Endodermal cell (in vitro differentiated cells): Measurements from ENCODE around the gene KRT33A. TPM values are rescaled to one million over a fixed set of nuclear protein-coding genes. Genes with fewer than 3 reads are reported as not detected.

Experiments used
- DNase-seq: peaks from one replicate; pipeline ENCODE4 v3.0.0-alpha.2; 2017
- H3K27ac ChIP-seq: 2 replicates; pipeline ENCODE4 v1.5.1; 2013; ENCODE audit warnings: mild to moderate bottlenecking, low read depth, low read length, moderate library complexity
- H3K27me3 ChIP-seq: 2 replicates; pipeline ENCODE4 v1.6.1; 2013; ENCODE audit warnings: mild to moderate bottlenecking, low read length, moderate library complexity; ENCODE audit not compliant: insufficient read depth, control insufficient read depth, poor library complexity, severe bottlenecking
- H3K36me3 ChIP-seq: 2 replicates; pipeline ENCODE4 v1.7.0; 2013; ENCODE audit warnings: mild to moderate bottlenecking, low read length, moderate library complexity; ENCODE audit not compliant: control insufficient read depth, insufficient read depth
- H3K4me1 ChIP-seq: one replicate; pipeline ENCODE4 v1.7.0; 2013; ENCODE audit warnings: low read length; ENCODE audit not compliant: control insufficient read depth, insufficient read depth
- H3K4me3 ChIP-seq: 2 replicates; pipeline ENCODE4 v1.5.1; 2013; ENCODE audit warnings: mild to moderate bottlenecking, low read length, moderate library complexity
- H3K9ac ChIP-seq: 2 replicates; pipeline ENCODE4 v1.6.1; 2013; ENCODE audit warnings: mild to moderate bottlenecking, low read length, moderate library complexity; ENCODE audit not compliant: poor library complexity, severe bottlenecking; ENCODE audit errors: extremely low read depth
- H3K9me3 ChIP-seq: 2 replicates; pipeline ENCODE4 v1.6.1; 2013; ENCODE audit warnings: mild to moderate bottlenecking, low read length, moderate library complexity; ENCODE audit not compliant: control insufficient read depth
- H3K27ac Mint-ChIP-seq: 2 replicates; pipeline ENCODE4 v1.8.0; 2020; ENCODE audit warnings: mixed read lengths
- H3K27me3 Mint-ChIP-seq: 2 replicates; pipeline ENCODE4 v1.8.0; 2021; ENCODE audit warnings: mild to moderate bottlenecking, mixed read lengths; ENCODE audit not compliant: insufficient read depth
- H3K36me3 Mint-ChIP-seq: 2 replicates; pipeline ENCODE4 v1.8.0; 2020; ENCODE audit warnings: low read depth, mixed read lengths
- H3K4me1 Mint-ChIP-seq: 2 replicates; pipeline ENCODE4 v1.8.0; 2020; ENCODE audit warnings: mixed read lengths
- H3K4me3 Mint-ChIP-seq: 2 replicates; pipeline ENCODE4 v1.8.0; 2020; ENCODE audit warnings: mild to moderate bottlenecking, moderate library complexity, mixed read lengths
- H3K9me3 Mint-ChIP-seq: 2 replicates; pipeline ENCODE4 v1.8.0; 2020; ENCODE audit warnings: mild to moderate bottlenecking, mixed read lengths
- WGBS, 2 experiments: methylation state at CpG; one replicate each; pipeline versions ENCODE4 v1.1.5 to v1.1.7; 2013; ENCODE audit warnings: missing lambda C conversion rate in 2 of 2, mixed read lengths in 1 of 2; ENCODE audit not compliant: insufficient coverage in 1 of 2, insufficient read length in 1 of 2; 5-methylcytosine and 5-hydroxymethylcytosine counted together
- total RNA-seq, 2 donors: library from RNA; stranded (reverse); fragmentation: NEBNext Ultra II Directional in 1 of 2; extraction: Animal tissue kit (Norgen Biotek cat#: 25700) in 1 of 2; gene quantifications; 2 replicates in 1 of 2; 3 replicates in 1 of 2; pipeline ENCODE4 v1.2.1, GENCODE V29; 2021
- TF ChIP-seq, protein P1 (sequence below): fragments of 200-600 bp; sonication (generic); conservative IDR thresholded peaks from 2 replicates; pipeline ENCODE4 v1.5.0; 2021; ENCODE audit warnings: antibody characterized with exemption, mild to moderate bottlenecking

KRT33A gene
- total RNA-seq, 2 donors from 2014 or later, result not detected

- no peaks in the 10 kb centered on the region for H3K36me3 Mint-ChIP-seq
- no peak overlapping the region for H3K27ac Mint-ChIP-seq
- Histone ChIP-seq H3K9me3 (peaks cover 12% of the 10 kb centered on the region), H3K9ac (no peak overlapping the region), H3K4me1 (no peaks in the 10 kb centered on the region), H3K36me3 (no peaks in the 10 kb centered on the region), H3K27me3 (no peaks in the 10 kb centered on the region), H3K27ac (no peak overlapping the region), H3K4me3 (no peak overlapping the region)
- H3K4me3 Mint-ChIP-seq, result no peak overlapping the region
- H3K4me1 Mint-ChIP-seq, result no peaks in the 10 kb centered on the region
- 47 to 60% methylated on average over 1 to 2 of the region's 2 CpGs for WGBS, 2 experiments
- peaks cover 9% of the 10 kb centered on the region for H3K27me3 Mint-ChIP-seq
- no peak for DNase-seq
- TF ChIP-seq, protein P1, sequence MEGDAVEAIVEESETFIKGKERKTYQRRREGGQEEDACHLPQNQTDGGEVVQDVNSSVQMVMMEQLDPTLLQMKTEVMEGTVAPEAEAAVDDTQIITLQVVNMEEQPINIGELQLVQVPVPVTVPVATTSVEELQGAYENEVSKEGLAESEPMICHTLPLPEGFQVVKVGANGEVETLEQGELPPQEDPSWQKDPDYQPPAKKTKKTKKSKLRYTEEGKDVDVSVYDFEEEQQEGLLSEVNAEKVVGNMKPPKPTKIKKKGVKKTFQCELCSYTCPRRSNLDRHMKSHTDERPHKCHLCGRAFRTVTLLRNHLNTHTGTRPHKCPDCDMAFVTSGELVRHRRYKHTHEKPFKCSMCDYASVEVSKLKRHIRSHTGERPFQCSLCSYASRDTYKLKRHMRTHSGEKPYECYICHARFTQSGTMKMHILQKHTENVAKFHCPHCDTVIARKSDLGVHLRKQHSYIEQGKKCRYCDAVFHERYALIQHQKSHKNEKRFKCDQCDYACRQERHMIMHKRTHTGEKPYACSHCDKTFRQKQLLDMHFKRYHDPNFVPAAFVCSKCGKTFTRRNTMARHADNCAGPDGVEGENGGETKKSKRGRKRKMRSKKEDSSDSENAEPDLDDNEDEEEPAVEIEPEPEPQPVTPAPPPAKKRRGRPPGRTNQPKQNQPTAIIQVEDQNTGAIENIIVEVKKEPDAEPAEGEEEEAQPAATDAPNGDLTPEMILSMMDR, result no peak
- peaks cover 11% of the 10 kb centered on the region for H3K9me3 Mint-ChIP-seq
Measured at GRCh38 chr17:41318231-41318630, 32.4 kb downstream of the KRT33A start.

- Histone ChIP-seq H3K27ac (no peak overlapping the region), H3K9ac (no peak overlapping the region), H3K27me3 (peaks cover 8% of the 10 kb centered on the region), H3K4me3 (no peak overlapping the region), H3K9me3 (peaks cover 12% of the 10 kb centered on the region), H3K4me1 (no peaks in the 10 kb centered on the region), H3K36me3 (no peaks in the 10 kb centered on the region)
- WGBS, 2 experiments, result 86 to 96% methylated on average over 13 to 17 of the region's 17 CpGs
- DNase-seq, result peak; percentile 43
- Mint-ChIP-seq H3K4me1 (no peaks in the 10 kb centered on the region), H3K36me3 (no peaks in the 10 kb centered on the region), H3K4me3 (no peak overlapping the region), H3K9me3 (peaks cover 11% of the 10 kb centered on the region), H3K27ac (peak overlapping the region; percentile 32), H3K27me3 (peaks cover 12% of the 10 kb centered on the region)
- TF ChIP-seq, protein P1, result no peak
Measured at GRCh38 chr17:41315814-41316445, 34.7 kb downstream of the KRT33A start.

- Histone ChIP-seq H3K27me3 (peaks cover 8% of the 10 kb centered on the region), H3K4me1 (no peaks in the 10 kb centered on the region), H3K27ac (no peak within 1 kb of the TSS), H3K9me3 (peaks cover 12% of the 10 kb centered on the region), H3K9ac (no peak within 1 kb of the TSS), H3K4me3 (no peak within 1 kb of the TSS), H3K36me3 (no peaks in the 10 kb centered on the region)
- TF ChIP-seq, protein P1, result no peak
- Mint-ChIP-seq H3K4me3 (no peak within 1 kb of the TSS), H3K9me3 (peaks cover 10% of the 10 kb centered on the region), H3K27ac (peak within 1 kb of the TSS; percentile 32), H3K36me3 (no peaks in the 10 kb centered on the region), H3K4me1 (no peaks in the 10 kb centered on the region), H3K27me3 (peaks cover 12% of the 10 kb centered on the region)
- WGBS, 2 experiments, result 90 to 91% methylated on average over 18 to 24 of the region's 24 CpGs
- no peak for DNase-seq
Measured at GRCh38 chr17:41315204-41315794, 35.3 kb downstream of the KRT33A start, which contains the start of gene KRTAP17-1. TSS of gene KRTAP17-1 (minus strand) at chr17:41315710. CDS start at chr17:41315650, 60 bp downstream.
